LNCaP clone FGC (cell line): ENCODE results near the gene NRDE2.
A peak's percentile ranks its signal among the peaks of the same experiment; 100 is the strongest.
"Not testable (repeated sequence)": the region's sequence is repeated elsewhere in the genome, so short reads cannot be mapped to it uniquely, and the experiment has no call there.

Experiments
- DNase-seq: peaks from one replicate; pipeline ENCODE4 v3.0.0-alpha.2; 2011; ENCODE audit warnings: low read depth
- H3K4me3 ChIP-seq: 2 replicates; pipeline ENCODE4 v1.5.1; 2011; ENCODE audit warnings: mild to moderate bottlenecking, low read depth, low read length, control low read depth
- CTCF ChIP-seq: IDR thresholded peaks from 2 replicates; pipeline ENCODE4 v1.5.1; 2012; ENCODE audit warnings: mild to moderate bottlenecking; ENCODE audit not compliant: control insufficient read depth, insufficient read depth; ENCODE audit errors: extremely low read depth

NRDE2 gene

GRCh38 chr14:90239139-90239538, 92.6 kb downstream of the NRDE2 start:
- no peak overlapping the region for H3K4me3 ChIP-seq
- no peak for DNase-seq
- TF ChIP-seq CTCF = no peak

DNA sequence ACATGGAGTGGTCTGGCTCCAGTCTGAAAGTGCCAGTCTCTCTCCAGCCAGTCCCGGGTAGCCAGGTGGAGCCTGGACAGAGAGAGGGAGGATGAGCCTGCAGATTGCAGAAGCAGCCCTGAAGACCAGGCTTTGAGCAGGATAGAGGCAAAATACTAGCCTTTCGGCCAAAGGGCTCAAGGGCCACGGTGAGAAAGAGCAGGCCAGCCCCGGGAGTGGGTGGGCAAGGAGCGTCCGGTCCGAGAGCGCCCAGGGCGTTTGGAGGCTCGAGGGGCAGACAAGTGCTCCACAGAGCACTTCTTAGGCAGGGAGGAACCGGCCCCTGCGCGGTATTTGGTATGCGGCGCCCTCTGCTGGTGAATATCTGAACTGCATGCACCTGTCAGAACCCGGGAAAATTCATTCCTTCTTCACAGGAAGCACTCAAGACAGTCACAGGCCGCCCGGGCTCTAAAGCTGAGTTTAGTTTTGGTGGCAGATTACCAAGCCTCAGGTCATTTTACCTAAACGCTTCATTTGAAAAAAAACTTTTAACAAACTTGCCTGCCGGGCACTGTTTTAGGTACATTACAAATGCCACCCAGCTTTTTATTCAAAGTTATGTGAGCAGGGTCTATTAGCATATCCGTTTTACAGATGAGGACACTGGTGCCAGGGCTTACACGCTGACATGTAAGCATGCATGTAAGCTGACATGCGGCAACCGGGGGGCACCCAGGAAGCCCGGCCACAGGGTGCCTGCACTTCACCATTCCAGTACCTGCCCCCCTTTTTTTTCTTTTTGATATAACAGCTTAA, 96.4 kb downstream of the NRDE2 start:
- TF ChIP-seq CTCF = peak; percentile 90
- peak; percentile 18 for DNase-seq
- no peak overlapping the region for H3K4me3 ChIP-seq

DNA sequence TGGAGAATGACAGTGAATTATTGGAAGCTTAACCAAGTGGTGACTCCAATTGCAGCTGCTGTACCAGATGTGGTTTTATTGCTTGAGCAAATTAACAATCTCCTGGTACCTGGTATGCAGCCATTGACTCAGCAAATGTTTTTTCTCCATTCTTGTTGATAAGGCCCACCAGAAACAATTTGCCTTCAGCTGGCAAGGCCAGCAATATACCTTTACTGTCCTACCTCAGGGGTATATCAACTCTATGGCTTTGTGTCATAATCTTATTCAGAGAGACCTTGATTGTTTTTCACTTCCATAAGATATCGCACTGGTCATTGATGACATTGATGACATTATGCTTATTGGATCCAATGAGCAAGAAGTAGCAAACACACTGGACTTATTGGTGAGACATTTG, 101.8 kb downstream of the NRDE2 start:
- not testable (repeated sequence) for H3K4me3 ChIP-seq, DNase-seq

GRCh38 chr14:90228478-90228877, 103.3 kb downstream of the NRDE2 start:
- DNase-seq = no peak
- no peak for TF ChIP-seq CTCF
- no peak overlapping the region for H3K4me3 ChIP-seq
